Fibroblast of the aortic adventitia (primary cell): ENCODE results near the gene UBE2U. TPM values are rescaled to one million over a fixed set of nuclear protein-coding genes. Genes with fewer than 3 reads are reported as not detected.

Source experiments
- DNase-seq: peaks from one replicate; pipeline ENCODE4 v3.0.0-alpha.2; 2010; ENCODE audit warnings: low read depth
- H3K4me3 ChIP-seq: 2 replicates; pipeline ENCODE4 v1.5.1; 2011; ENCODE audit warnings: low read depth, mild to moderate bottlenecking, control low read depth, low read length, moderate library complexity
- total RNA-seq: library from RNA; depleted of rRNA; stranded (reverse); fragments of >200 nt; gene quantifications from 2 replicates; pipeline ENCODE4 v1.2.3, GENCODE V29; 2012; ENCODE audit warnings: low replicate concordance
- TF ChIP-seq, protein P1 (sequence below): IDR thresholded peaks from 2 replicates; pipeline ENCODE4 v1.5.1; 2011; ENCODE audit warnings: mild to moderate bottlenecking, low read length, control low read depth, inconsistent platforms; ENCODE audit not compliant: insufficient read depth

Gene UBE2U, protein sequence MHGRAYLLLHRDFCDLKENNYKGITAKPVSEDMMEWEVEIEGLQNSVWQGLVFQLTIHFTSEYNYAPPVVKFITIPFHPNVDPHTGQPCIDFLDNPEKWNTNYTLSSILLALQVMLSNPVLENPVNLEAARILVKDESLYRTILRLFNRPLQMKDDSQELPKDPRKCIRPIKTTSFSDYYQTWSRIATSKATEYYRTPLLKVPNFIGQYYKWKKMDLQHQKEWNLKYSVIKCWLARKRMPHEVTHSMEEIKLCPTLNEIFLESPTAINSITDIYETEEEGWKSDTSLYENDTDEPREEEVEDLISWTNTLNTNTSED
- total RNA-seq = not detected in 2 replicates

GRCh38 chr1:64203420-64203819 lies at the start of gene UBE2U:
UBE2U (plus strand) TSS chr1:64203623; CDS start chr1:64204051, 428 bp downstream.
- no peak within 1 kb of the TSS for H3K4me3 ChIP-seq
- no peak for DNase-seq
- TF ChIP-seq, protein P1, sequence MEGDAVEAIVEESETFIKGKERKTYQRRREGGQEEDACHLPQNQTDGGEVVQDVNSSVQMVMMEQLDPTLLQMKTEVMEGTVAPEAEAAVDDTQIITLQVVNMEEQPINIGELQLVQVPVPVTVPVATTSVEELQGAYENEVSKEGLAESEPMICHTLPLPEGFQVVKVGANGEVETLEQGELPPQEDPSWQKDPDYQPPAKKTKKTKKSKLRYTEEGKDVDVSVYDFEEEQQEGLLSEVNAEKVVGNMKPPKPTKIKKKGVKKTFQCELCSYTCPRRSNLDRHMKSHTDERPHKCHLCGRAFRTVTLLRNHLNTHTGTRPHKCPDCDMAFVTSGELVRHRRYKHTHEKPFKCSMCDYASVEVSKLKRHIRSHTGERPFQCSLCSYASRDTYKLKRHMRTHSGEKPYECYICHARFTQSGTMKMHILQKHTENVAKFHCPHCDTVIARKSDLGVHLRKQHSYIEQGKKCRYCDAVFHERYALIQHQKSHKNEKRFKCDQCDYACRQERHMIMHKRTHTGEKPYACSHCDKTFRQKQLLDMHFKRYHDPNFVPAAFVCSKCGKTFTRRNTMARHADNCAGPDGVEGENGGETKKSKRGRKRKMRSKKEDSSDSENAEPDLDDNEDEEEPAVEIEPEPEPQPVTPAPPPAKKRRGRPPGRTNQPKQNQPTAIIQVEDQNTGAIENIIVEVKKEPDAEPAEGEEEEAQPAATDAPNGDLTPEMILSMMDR = no peak

DNA sequence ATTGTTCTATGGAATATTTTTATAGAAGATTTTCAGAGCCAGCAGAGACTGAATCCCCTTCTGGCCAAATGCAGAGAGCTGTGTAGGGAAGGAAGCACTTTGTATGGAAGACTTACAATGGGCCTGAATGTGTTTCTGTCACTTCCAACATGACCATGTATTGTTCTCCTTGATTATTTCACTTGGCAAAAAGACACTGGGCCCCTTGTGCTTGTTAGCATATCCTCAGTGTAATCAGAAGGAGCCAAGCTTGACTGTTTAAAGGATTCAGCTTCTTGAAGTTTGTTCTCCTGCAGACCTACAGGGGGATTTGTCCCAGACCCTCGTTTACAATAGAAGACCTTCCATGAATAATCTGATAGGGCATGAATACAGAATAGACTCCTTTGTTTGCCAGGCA lies 48.1 kb upstream of the UBE2U start:
- DNase-seq = no peak
- H3K4me3 ChIP-seq = no peak overlapping the region
- TF ChIP-seq, protein P1 = no peak

DNA sequence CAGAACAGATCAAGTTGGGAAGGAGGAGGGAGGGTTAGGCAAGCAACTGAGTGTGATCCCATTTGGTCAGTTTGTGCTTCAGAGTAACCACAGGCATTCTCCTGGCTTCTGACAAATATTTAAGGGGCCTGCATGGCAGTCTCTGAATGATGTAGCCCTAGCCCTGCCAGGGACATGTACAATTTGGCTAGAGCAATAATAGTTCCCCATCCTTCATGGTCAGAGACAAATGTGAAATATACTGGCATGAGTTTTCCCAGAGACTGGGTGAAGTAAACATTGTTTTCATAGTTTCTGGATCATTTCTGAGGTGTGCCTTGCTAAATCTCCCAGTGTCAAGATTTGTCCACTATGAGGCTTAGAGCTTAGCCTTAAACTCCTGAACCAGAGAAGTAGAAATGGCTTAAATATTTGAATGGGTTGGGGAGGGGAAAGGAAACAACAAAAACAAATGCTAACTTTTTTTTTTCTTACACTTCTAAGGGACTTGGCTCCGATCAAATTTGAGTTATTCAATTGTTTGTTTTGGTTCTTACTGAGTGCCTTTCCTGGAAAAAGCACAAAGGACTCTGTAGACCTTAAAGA lies 42.0 kb upstream of the UBE2U start:
- TF ChIP-seq, protein P1 = peak; percentile 5
- DNase-seq = peak; percentile 95
- H3K4me3 ChIP-seq = no peak overlapping the region

DNA sequence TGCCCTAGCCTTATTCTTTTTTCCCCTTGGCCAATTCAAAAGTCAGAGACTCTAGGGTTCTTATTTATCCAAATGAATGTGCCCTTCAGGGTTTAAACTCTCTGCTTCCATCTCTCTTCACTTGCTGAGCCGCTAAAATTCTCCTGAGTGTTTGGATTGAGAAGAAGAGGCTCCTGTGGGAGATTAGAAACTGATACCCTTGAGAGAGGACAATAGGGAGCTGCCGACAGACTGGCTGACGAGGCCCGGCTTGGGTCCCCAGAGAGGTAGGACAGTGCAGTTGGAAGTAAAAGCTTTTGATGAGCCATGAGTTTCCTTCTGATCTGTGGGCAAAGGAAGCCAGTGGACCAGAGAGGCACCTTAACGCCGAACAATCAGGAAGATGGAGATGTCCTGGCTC lies 41.3 kb upstream of the UBE2U start:
- TF ChIP-seq, protein P1 = no peak
- no peak for DNase-seq
- no peak overlapping the region for H3K4me3 ChIP-seq

DNA sequence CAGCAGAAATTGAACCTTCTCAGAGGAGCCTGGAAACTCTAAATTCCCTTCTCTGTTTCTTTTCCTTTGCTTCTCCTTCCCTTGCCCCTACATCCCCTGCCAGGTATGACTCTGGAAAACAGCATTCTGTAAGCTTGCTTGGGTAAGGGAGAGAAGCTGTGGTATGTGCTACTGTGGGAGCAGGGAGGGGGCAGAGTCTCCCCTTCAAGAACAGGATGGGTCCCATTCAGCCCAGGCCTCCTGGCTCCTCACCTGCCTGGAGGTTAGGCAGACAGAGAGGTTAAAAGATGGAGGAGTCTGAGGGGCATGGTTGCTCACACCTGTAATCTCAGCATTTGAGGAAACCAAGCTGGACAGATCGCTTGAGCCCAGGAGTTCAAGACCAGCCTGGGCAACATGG lies 40.6 kb upstream of the UBE2U start:
- TF ChIP-seq, protein P1 = no peak
- no peak overlapping the region for H3K4me3 ChIP-seq
- no peak for DNase-seq

- DNase-seq = no peak
- H3K4me3 ChIP-seq = no peak overlapping the region
- TF ChIP-seq, protein P1 = no peak
Observed at GRCh38 chr1:64163431-64163830, 40.0 kb upstream of the UBE2U start.

DNA sequence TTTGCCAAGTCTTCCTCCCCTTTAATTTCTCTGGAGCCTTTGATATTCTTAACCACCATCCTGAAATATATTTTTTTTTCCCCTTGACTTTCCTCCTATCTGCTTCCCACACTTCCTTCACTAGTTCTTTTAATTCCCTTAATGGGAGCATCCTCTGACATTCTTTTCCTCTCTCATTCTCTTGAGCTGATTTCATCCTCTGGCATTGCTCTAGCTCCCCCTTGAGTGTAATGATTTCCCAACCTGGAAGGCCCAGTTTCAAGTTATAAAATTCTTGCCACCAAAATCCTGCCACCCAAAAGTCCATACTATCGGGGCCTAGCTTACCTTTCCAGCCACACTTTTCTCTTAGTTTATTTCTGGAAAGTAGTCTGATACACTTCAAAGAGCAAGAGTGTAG lies 39.5 kb upstream of the UBE2U start:
- TF ChIP-seq, protein P1 = peak; percentile 62

More for the DNA sequence above, 39.5 kb upstream of the UBE2U start:
- DNase-seq = peak; percentile 73
- H3K4me3 ChIP-seq = no peak overlapping the region
